GM08714 (cell line): ENCODE measurements around the gene TOP2A.
A peak's percentile ranks its signal among the peaks of the same experiment; 100 is the strongest.

Source experiments
- H3K4me3 ChIP-seq: fragments of 200-500 bp; sonication (Bioruptor generic); 2 replicates; pipeline ENCODE4 v1.5.1; 2014; ENCODE audit warnings: mild to moderate bottlenecking, low read length, inconsistent platforms
- ZNF274 ChIP-seq: IDR thresholded peaks from 2 replicates; pipeline ENCODE4 v1.6.1; 2012; ENCODE audit warnings: mild to moderate bottlenecking, low read depth, low read length

TOP2A gene, protein sequence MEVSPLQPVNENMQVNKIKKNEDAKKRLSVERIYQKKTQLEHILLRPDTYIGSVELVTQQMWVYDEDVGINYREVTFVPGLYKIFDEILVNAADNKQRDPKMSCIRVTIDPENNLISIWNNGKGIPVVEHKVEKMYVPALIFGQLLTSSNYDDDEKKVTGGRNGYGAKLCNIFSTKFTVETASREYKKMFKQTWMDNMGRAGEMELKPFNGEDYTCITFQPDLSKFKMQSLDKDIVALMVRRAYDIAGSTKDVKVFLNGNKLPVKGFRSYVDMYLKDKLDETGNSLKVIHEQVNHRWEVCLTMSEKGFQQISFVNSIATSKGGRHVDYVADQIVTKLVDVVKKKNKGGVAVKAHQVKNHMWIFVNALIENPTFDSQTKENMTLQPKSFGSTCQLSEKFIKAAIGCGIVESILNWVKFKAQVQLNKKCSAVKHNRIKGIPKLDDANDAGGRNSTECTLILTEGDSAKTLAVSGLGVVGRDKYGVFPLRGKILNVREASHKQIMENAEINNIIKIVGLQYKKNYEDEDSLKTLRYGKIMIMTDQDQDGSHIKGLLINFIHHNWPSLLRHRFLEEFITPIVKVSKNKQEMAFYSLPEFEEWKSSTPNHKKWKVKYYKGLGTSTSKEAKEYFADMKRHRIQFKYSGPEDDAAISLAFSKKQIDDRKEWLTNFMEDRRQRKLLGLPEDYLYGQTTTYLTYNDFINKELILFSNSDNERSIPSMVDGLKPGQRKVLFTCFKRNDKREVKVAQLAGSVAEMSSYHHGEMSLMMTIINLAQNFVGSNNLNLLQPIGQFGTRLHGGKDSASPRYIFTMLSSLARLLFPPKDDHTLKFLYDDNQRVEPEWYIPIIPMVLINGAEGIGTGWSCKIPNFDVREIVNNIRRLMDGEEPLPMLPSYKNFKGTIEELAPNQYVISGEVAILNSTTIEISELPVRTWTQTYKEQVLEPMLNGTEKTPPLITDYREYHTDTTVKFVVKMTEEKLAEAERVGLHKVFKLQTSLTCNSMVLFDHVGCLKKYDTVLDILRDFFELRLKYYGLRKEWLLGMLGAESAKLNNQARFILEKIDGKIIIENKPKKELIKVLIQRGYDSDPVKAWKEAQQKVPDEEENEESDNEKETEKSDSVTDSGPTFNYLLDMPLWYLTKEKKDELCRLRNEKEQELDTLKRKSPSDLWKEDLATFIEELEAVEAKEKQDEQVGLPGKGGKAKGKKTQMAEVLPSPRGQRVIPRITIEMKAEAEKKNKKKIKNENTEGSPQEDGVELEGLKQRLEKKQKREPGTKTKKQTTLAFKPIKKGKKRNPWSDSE (N-terminal part only)

DNA sequence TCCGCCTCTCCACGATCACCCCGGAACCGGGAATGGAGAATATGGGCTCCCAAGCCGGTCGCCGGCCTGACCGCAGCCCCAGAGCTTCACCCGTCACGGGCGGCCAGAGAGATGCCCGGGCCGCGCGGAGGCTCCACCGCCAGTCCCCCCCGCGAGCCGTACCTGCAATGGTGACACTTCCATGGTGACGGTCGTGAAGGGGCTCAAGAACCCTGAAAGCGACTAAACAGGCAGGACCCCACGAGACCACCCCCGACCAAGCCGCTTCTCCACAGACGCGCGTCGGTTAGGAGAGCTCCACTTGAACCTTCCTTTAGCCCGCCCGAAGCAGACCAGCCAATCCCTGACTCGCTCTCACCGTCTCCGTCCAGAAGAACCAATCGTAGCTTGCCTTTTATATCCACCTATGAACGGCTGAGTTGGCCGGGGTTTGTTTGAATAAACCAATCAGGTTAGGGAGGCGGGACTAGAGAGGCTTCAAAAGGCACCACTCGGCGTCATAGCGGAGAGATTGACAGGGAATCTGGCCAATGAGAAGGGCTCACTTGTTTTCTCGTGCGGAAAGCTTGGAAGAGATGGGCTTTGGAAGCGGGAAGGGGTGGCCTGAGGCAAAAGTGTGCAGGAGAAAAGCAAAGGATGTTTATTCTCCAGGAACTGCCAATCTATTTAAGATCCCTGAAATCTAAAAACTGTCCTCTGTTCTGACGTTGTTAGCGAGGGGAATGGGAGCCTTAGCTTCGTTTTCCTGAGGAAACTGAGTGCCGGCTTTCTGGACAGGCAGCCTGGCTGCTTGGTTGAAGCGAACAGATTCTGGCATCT, at the start of gene TOP2A:
TOP2A (minus strand) TSS at position 288 of the 819 bp plus-strand sequence; CDS start at position 183, 105 bp downstream.
- peak within 1 kb of the TSS; percentile 91 for H3K4me3 ChIP-seq
- TF ChIP-seq ZNF274 = no peak

DNA sequence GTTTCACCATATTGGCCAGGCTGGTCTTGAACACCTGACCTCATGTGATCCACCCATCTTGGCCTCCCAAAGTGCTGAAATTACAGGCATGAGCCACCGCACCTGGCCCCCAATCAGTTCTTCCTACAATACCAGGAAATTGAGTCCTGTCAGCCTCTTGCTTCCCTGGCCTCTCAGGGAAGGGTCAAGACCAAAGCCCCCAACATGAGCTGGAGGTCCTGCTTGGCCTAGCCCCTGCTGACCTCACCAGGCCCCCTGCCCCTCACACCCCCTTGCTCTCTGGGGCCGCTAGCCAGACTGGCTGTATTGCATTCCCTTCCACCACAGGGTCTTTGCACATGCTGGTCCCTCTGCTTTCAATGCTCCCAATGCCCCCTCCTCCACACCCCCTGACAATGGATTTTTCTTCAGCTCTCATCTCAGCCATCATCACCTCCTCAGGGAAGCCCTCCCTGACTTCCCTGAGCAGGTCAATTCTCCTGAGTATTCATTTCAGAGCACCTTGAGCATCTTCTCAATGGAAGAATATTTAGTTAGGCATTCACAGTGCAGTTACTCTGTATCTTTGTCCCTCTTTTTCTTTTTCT, 49.7 kb upstream of the TOP2A start:
- H3K4me3 ChIP-seq = no peak overlapping the region
- TF ChIP-seq ZNF274 = no peak

DNA sequence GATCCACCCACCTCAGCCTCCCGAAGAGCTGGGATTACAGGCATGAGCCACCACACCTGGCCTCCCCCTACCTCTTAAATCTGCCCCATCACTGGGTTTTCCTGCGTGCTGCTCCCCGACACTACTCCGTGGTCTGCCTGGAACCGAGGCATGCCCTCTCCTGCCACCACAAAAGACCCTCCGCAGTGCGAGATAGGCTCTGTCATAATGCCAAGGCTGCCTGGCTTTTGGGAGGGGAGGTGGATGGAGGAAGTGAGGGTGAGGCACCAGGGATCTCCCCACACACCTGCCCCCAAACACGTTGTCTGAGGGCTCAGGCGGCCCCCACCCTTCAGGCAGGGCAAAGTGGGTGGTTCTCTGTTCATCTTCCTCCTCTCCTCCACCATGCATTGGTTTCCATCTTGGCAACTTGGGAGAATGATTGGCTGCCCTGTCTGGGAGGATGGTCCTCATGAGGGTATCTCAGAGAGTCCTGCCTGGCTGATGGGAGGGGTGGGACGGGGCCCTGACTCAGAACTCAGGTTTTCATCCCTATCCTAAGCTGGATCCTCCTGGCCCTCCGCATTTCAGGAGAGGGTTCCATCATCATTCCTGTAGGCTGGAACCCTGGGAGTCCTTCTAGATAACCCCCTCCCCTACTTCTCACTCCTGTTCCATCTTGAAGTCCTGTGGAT, 48.7 kb upstream of the TOP2A start:
- TF ChIP-seq ZNF274 = no peak
- no peak overlapping the region for H3K4me3 ChIP-seq

DNA sequence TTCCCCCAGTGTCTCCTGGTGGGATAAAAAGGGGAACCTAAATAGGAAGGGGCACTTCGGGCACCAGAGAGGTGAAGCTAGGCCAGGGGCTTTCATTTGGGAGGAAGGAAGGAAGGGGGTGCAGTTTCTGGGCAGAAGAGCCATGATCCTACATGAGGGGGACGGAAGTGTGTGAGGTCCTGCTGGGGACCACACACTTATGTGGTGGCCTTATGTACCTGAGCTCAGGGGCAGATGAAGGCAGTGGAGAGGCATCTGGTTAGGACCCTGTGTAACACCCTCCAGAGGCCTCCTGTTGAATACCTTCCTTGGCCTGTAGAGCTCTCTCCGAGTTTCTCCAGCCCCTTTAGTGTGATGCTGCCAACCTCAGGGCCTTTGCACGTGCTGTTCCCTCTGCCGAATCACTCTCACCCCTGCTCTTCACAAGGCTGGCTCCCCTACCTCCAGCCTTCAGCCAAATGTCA, 46.7 kb upstream of the TOP2A start:
- no peak for TF ChIP-seq ZNF274
- H3K4me3 ChIP-seq = no peak overlapping the region

DNA sequence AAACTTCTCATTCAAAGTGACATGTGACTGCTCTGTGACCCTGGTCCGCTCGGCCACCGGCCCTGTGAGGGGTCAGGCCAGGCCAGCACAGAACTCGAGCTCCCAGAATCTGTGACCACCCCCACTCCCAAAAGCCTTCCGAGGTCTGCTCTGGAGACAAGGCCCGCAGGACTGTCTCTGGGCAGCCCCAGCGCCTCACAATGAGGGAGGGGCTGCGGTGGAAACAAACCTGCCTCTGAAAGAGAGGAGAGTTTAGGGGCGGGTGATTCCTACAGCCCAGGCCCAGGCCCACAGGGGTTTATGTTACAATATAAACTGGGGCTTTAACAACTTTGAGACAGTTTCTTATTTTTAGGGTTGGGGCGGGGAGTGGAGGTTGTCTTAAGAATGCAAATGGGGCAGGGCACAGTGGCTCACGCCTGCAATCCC, 45.4 kb upstream of the TOP2A start:
- TF ChIP-seq ZNF274 = no peak
- H3K4me3 ChIP-seq = no peak overlapping the region

DNA sequence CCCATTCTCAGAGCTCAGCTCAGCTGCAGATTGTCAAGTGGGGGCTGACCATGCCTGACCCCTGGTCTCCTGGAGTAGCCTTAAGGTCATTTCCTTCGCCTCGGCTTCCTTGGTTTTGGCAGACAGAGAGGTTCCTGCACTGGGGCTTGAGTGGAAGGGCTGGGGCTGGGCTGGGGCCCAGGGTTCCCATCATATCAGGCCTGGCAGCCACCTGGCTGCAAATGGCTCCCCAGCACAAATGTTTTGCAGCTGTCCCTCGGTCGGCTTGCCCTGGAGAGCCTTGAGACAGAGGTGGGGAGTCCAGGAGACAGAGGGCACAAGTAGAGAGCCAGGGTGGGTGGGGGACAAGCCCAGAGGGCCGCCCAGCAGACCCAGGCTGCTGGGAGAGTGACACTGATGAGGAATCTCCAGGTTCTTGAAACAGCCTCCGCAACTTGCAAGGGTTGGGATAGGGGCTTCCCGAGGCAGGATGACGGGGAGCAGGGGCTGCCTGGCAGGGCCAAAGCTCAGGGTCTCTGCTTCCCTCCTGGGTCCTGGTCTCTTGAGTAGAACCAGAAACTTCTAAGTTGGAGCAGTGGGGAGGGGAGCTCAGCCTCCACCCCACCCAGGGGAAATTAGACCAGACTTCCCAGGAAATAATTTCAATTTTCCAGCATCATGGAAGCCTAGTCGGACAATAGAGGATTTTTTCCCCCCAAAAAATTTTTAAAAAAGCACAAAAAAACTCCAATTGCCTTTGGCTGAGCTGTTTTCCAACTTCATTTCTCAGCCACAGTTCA, 44.8 kb upstream of the TOP2A start:
- no peak overlapping the region for H3K4me3 ChIP-seq
- no peak for TF ChIP-seq ZNF274

DNA sequence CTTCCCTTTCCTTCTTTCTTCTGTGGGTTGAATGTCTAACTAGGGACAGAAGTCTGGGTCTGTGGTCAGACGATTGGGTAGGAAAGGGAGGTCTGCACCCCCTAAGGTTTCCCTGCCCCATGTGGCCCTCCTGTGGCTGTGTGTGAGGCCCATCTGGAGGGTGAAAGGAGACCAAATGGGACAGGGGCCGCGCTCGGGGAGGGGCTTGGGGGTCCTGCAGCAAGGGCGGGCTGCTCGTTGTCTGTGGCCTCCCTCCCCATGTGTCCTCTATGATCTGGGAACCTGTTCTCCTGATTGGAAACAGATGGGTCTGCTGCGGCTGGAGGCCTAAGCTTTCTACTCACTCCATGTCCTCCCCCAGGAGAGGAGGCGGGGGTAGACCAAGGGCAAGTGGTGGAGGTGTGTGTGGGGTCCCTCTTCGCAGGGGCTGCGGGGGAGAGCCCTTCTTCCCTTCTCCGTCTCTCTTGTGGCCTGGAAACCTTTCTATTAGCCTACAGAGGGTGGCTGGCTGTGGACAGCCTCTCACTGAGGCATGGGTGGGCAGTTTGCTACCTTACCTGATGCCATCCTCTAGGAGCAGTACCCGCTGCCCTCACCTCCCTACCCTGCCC, 44.1 kb upstream of the TOP2A start:
- no peak overlapping the region for H3K4me3 ChIP-seq
- TF ChIP-seq ZNF274 = no peak

DNA sequence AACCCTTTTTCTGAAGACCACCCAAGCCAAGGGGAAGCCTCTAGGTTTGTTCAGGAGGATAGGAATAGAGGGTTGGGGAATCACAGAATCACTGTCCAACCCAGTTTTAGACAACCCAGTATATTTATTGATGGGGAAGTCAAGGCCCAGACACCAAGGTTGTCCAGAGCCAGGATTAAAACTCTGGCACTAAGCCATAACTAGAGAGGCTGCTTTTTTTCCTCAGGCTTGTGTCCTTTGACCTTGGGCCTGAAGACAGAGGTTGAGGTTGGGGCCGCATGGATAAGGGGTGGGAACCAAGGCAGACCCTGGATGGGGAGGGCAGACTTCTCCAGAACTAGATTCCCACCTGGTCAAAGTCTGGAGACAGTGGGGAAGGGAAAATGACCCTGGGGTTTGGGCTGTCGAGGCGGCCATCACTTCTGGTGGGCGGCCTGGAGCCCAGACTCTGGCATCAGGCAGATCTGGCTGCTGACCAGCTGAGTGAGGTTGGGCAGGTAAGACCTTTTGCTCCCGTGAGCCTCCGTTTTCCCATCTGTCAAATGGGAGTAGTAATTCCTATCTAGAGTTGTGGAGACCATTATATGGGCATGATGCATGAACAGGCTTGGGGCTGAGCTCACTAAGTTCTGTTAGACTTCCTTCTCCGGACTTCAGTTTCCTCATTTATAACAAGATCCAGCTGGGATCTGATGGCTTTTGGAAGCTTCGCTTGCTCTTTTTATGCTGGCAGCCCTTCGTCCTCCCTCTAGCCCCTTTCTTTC, 43.5 kb upstream of the TOP2A start:
- TF ChIP-seq ZNF274 = no peak

DNA sequence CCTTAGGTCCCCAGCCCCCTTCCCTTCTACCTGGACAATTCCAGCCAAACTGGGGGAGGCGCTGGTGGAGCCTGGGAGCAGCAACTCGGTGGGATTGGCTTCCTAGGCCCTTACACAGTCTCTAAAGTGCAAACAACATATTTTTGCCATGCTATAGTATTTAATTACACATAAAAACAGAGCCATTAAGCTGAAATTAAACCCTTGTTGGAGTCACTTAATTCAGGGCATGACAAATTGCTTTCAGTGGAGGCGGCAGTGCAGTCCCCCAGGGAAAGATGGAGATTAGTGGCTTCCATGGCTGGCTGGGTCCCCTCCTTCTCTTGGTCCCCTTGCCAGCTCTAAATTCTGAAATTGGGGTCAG, 42.9 kb upstream of the TOP2A start:
- TF ChIP-seq ZNF274 = no peak

More for the DNA sequence above, 43.5 kb upstream of the TOP2A start:
- no peak overlapping the region for H3K4me3 ChIP-seq

More for the DNA sequence above, 42.9 kb upstream of the TOP2A start:
- no peak overlapping the region for H3K4me3 ChIP-seq
